GM12878 (cell line): ENCODE measurements around the gene METTL15. TPM values are rescaled to one million over a fixed set of nuclear protein-coding genes. Genes with fewer than 3 reads are reported as not detected.
"Not testable (repeated sequence)": the region's sequence is repeated elsewhere in the genome, so short reads cannot be mapped to it uniquely, and the experiment has no call there.

ENCODE experiments used
- ATAC-seq: fragments of 200-7000 bp; cut with Tn5 transposase; 3 replicates; pipeline ENCODE4 v1.9.1; 2020; ENCODE audit warnings: mild to moderate bottlenecking, moderate library complexity
- BruUV-seq: library from RNA; stranded (reverse); fragments of 400-500 nt; replicated peaks from 2 replicates; lab custom pipeline; 2021; lab: Mats Ljungman, UMichigan
- CTCF ChIA-PET: fragments of 300-600 bp; sonication (Branson Sonifier 250); formaldehyde crosslinking; extraction: SDS; loops from one replicate; lab custom pipeline; 2021; ENCODE audit warnings: inconsistent platforms; lab: Yijun Ruan, JAX
- POLR2A ChIA-PET: fragments of 350-600 bp; formaldehyde crosslinking; extraction: SDS; loops from one replicate; lab custom pipeline; 2021; ENCODE audit warnings: inconsistent platforms; lab: Charles Lee
- RAD21 ChIA-PET: fragments of 300-600 bp; sonication (Branson Sonifier 250); formaldehyde crosslinking; loops from one replicate; lab custom pipeline; 2023; ENCODE audit warnings: antibody characterized with exemption; ENCODE audit not compliant: unreplicated experiment; lab: Charles Lee
- SMC1A ChIA-PET: fragments of 300-600 bp; sonication (Branson Sonifier 250); formaldehyde crosslinking; loops from one replicate; lab custom pipeline; 2023; ENCODE audit not compliant: unreplicated experiment, uncharacterized antibody; lab: Charles Lee
- DNase-seq: peaks from one replicate; pipeline ENCODE4 v3.0.0-alpha.2; 2011; ENCODE audit warnings: low read depth, low spot score
- FAIRE-seq: peaks from 3 replicates; lab custom pipeline; 2011; peaks lifted over from hg19 to GRCh38; lab: Jason Lieb, UNC
- H2AFZ ChIP-seq: 2 replicates; pipeline ENCODE4 v1.6.0; 2011; ENCODE audit warnings: low read depth, low read length, control low read depth; ENCODE audit not compliant: control insufficient read depth
- H3K27ac ChIP-seq: 2 replicates; pipeline ENCODE4 v1.5.1; 2011; ENCODE audit warnings: control low read depth; ENCODE audit not compliant: control insufficient read depth, insufficient read depth
- H3K27me3 ChIP-seq, 2 experiments: replicated peaks in 1 of 2; 2 replicates each; pipeline versions ENCODE4 v1.6.0 to v1.6.1; 2011; ENCODE audit warnings: low read length in 1 of 2; ENCODE audit not compliant: control insufficient read depth in 2 of 2, insufficient read depth in 2 of 2
- H3K36me3 ChIP-seq, 2 experiments: 2 replicates each; pipeline ENCODE4 v1.5.1; 2011; ENCODE audit warnings: low read length in 1 of 2; ENCODE audit not compliant: control insufficient read depth in 2 of 2, insufficient read depth in 2 of 2
- H3K4me1 ChIP-seq: 2 replicates; pipeline ENCODE4 v1.6.1; 2011; ENCODE audit warnings: mild to moderate bottlenecking, low read length, moderate library complexity, mixed read lengths; ENCODE audit not compliant: control insufficient read depth, insufficient read depth
- H3K4me2 ChIP-seq: 2 replicates; pipeline ENCODE4 v1.6.0; 2011; ENCODE audit warnings: control low read depth; ENCODE audit not compliant: control insufficient read depth, insufficient read depth
- H3K4me3 ChIP-seq: fragments of 200-600 bp; sonication (generic); 2 replicates; pipeline ENCODE4 v1.5.1; 2016
- H3K79me2 ChIP-seq: 2 replicates; pipeline ENCODE4 v1.6.0; 2011; ENCODE audit warnings: low read length; ENCODE audit not compliant: control insufficient read depth, insufficient read depth
- H3K9ac ChIP-seq: 2 replicates; pipeline ENCODE4 v1.8.0; 2011; ENCODE audit warnings: low read length, control low read depth, mixed read lengths; ENCODE audit not compliant: control insufficient read depth, insufficient read depth
- H3K9me3 ChIP-seq: replicated peaks from 3 replicates; pipeline ENCODE4 v1.5.1; 2011; ENCODE audit warnings: mild to moderate bottlenecking, low read length; ENCODE audit not compliant: control insufficient read depth, insufficient read depth
- H4K20me1 ChIP-seq: 2 replicates; pipeline ENCODE4 v1.6.0; 2011; ENCODE audit not compliant: control insufficient read depth, insufficient read depth
- ATF3 ChIP-seq: IDR thresholded peaks from 2 replicates; pipeline ENCODE4 v1.6.1; 2011; ENCODE audit warnings: low read depth, mild to moderate bottlenecking, low read length, moderate library complexity, borderline replicate concordance; ENCODE audit errors: extremely low read depth
- EZH2 ChIP-seq: IDR thresholded peaks from 2 replicates; pipeline ENCODE4 v1.6.1; 2012; ENCODE audit warnings: low read depth, mild to moderate bottlenecking, control low read depth, inconsistent platforms, low read length, borderline replicate concordance; ENCODE audit not compliant: control insufficient read depth
- MYB ChIP-seq: fragments of 150-350 bp; IDR thresholded peaks from 2 replicates; pipeline ENCODE4 v1.6.1; 2014; ENCODE audit warnings: mild to moderate bottlenecking, low read depth, low read length, borderline replicate concordance
- RELA ChIP-seq: fragments of 450-650 bp; IDR thresholded peaks from 2 replicates; pipeline ENCODE4 v1.8.0; 2014; ENCODE audit warnings: borderline replicate concordance; ENCODE audit not compliant: partially characterized antibody
- SREBF1 ChIP-seq: IDR thresholded peaks from 2 replicates; pipeline ENCODE4 v1.6.1; 2012; ENCODE audit warnings: mild to moderate bottlenecking, low read length
- TCF12 ChIP-seq: IDR thresholded peaks from 2 replicates; pipeline ENCODE4 v1.6.1; 2011; ENCODE audit warnings: low read depth, mild to moderate bottlenecking, low read length
- WRNIP1 ChIP-seq: IDR thresholded peaks from 2 replicates; pipeline ENCODE4 v1.6.1; 2011; ENCODE audit warnings: low read depth, low read length, improper control_type of control experiment, borderline replicate concordance
- WGBS: methylation state at CpG from one replicate; pipeline ENCODE4 v1.1.6; 2016; ENCODE audit warnings: low lambda C conversion rate; ENCODE audit not compliant: insufficient replicate concordance, insufficient coverage; ENCODE audit errors: missing lambda C conversion rate; 5-methylcytosine and 5-hydroxymethylcytosine counted together
- in situ Hi-C: fragments of 300-500 bp; cut with MboI; formaldehyde crosslinking; loops from 9 replicates; pipeline ENCODE4 v1.14.3; 2018; ENCODE audit warnings: mixed read lengths
- intact Hi-C: fragments of 100-400 bp; cut with micrococcal nuclease; formaldehyde crosslinking; loops from one replicate; pipeline ENCODE4 v1.14.2; 2022; ENCODE audit not compliant: unreplicated experiment
- polyA plus RNA-seq, 11 experiments: library from polyadenylated mRNA; depleted of rRNA in 4 of 11; unstranded in 6 of 11; stranded (reverse) in 5 of 11; fragments of >200 nt; fragmentation: Nextera tagmentation in 4 of 11; fragmentation: Illumina TruSeq in 1 of 11; extraction: Ambion mirVana in 4 of 11; extraction: Trizol in 1 of 11; gene quantifications; 1 replicate in 1 of 11; 2 replicates in 10 of 11; pipeline versions ENCODE4 v1.2.1 to v1.2.3, GENCODE V29; 2011 to 2016; ENCODE audit warnings: inconsistent platforms in 2 of 11, missing spikeins in 2 of 11, low read depth in 1 of 11
- total RNA-seq, 4 experiments: library from RNA; depleted of rRNA in 3 of 4; stranded (reverse); fragments of >200 nt in 3 of 4; fragmentation: Illumina TruSeq in 1 of 4; extraction: Trizol in 1 of 4; gene quantifications; 2 replicates each; pipeline versions ENCODE4 v1.2.1 to v1.2.3, GENCODE V29; 2013 to 2021
- TF ChIP-seq, protein P1 (sequence below): fragments of 150-350 bp; IDR thresholded peaks from 2 replicates; pipeline ENCODE4 v1.6.1; 2014; ENCODE audit warnings: mild to moderate bottlenecking, low read depth, low read length
- TF ChIP-seq, protein P2 (sequence below): fragments of 450-650 bp; IDR thresholded peaks from 2 replicates; pipeline ENCODE4 v1.6.1; 2017; ENCODE audit warnings: mild to moderate bottlenecking, moderate library complexity
- TF ChIP-seq, protein P3 (sequence below): IDR thresholded peaks from 2 replicates; pipeline ENCODE4 v1.6.1; 2011; ENCODE audit warnings: low read depth, low read length, improper control_type of control experiment, borderline replicate concordance

Gene METTL15
- total and polyA plus RNA-seq, 10 of the 15 experiments (the other 5 are each of a cell fraction or from before 2014, with no cell fraction given) = 7.9 to 16.9 (median 14.4) TPM

GRCh38 chr11:28100665-28101064, 7.5 kb upstream of the METTL15 start (continued):
- TF ChIP-seq, protein P1, sequence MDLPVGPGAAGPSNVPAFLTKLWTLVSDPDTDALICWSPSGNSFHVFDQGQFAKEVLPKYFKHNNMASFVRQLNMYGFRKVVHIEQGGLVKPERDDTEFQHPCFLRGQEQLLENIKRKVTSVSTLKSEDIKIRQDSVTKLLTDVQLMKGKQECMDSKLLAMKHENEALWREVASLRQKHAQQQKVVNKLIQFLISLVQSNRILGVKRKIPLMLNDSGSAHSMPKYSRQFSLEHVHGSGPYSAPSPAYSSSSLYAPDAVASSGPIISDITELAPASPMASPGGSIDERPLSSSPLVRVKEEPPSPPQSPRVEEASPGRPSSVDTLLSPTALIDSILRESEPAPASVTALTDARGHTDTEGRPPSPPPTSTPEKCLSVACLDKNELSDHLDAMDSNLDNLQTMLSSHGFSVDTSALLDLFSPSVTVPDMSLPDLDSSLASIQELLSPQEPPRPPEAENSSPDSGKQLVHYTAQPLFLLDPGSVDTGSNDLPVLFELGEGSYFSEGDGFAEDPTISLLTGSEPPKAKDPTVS = no peak
- TF ChIP-seq WRNIP1 = no peak
- no peak for TF ChIP-seq SREBF1
- no peak for TF ChIP-seq RELA
- no peak for TF ChIP-seq EZH2
- TF ChIP-seq, protein P2, sequence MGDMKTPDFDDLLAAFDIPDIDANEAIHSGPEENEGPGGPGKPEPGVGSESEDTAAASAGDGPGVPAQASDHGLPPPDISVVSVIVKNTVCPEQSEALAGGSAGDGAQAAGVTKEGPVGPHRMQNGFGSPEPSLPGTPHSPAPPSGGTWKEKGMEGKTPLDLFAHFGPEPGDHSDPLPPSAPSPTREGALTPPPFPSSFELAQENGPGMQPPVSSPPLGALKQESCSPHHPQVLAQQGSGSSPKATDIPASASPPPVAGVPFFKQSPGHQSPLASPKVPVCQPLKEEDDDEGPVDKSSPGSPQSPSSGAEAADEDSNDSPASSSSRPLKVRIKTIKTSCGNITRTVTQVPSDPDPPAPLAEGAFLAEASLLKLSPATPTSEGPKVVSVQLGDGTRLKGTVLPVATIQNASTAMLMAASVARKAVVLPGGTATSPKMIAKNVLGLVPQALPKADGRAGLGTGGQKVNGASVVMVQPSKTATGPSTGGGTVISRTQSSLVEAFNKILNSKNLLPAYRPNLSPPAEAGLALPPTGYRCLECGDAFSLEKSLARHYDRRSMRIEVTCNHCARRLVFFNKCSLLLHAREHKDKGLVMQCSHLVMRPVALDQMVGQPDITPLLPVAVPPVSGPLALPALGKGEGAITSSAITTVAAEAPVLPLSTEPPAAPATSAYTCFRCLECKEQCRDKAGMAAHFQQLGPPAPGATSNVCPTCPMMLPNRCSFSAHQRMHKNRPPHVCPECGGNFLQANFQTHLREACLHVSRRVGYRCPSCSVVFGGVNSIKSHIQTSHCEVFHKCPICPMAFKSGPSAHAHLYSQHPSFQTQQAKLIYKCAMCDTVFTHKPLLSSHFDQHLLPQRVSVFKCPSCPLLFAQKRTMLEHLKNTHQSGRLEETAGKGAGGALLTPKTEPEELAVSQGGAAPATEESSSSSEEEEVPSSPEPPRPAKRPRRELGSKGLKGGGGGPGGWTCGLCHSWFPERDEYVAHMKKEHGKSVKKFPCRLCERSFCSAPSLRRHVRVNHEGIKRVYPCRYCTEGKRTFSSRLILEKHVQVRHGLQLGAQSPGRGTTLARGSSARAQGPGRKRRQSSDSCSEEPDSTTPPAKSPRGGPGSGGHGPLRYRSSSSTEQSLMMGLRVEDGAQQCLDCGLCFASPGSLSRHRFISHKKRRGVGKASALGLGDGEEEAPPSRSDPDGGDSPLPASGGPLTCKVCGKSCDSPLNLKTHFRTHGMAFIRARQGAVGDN = no peak
- TF ChIP-seq, protein P3, sequence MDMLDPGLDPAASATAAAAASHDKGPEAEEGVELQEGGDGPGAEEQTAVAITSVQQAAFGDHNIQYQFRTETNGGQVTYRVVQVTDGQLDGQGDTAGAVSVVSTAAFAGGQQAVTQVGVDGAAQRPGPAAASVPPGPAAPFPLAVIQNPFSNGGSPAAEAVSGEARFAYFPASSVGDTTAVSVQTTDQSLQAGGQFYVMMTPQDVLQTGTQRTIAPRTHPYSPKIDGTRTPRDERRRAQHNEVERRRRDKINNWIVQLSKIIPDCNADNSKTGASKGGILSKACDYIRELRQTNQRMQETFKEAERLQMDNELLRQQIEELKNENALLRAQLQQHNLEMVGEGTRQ = no peak
- TF ChIP-seq MYB = no peak
- TF ChIP-seq TCF12 = no peak
- no peak for TF ChIP-seq ATF3

DNA sequence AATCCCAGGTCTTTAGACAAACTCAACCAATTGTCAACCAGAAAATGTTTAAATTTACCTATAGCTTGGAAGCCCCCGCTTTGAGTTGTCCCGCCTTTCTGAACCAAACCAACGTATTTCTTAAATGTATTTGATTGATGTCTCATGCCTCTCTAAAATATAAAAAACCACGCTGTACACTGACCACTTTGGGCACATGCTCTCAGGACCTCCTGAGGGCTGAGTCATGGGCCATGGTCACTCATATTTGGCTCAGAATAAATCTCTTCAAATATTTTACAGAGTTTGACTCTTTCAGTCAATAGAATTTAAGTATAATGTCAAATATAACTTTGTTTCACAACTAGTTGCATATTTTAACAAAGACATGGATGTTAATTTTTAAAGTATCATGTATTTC, 5.9 kb upstream of the METTL15 start:
- H3K79me2 ChIP-seq = peaks cover 79% of the 10 kb centered on the region
- H3K4me3 ChIP-seq, RAD21 ChIA-PET, CTCF ChIA-PET, H3K36me3 ChIP-seq, BruUV-seq, H3K27me3 ChIP-seq, FAIRE-seq, H3K4me1 ChIP-seq, H4K20me1 ChIP-seq, H3K4me2 ChIP-seq, DNase-seq, H2AFZ ChIP-seq, H3K9me3 ChIP-seq, POLR2A ChIA-PET, H3K27ac ChIP-seq, ATAC-seq, H3K9ac ChIP-seq, SMC1A ChIA-PET, in situ Hi-C loops: not testable (repeated sequence)
- 100% methylated on average over 4 of the region's 4 CpGs for WGBS
- intact Hi-C loops = loop anchor here (10.0 kb wide), 1 partner anchor 1233 kb away; no protein-coding TSS in a partner anchor
